A673 (cell line): ENCODE results near the gene PBRM1. TPM values are rescaled to one million over a fixed set of nuclear protein-coding genes. Genes with fewer than 3 reads are reported as not detected.

Experiments used
- BruUV-seq: library from RNA; stranded (reverse); fragments of 400-500 nt; replicated peaks from 2 replicates; lab custom pipeline; 2021; lab: Mats Ljungman, UMichigan
- CTCF ChIA-PET: fragments of 300-600 bp; sonication (Branson Sonifier 250); formaldehyde crosslinking; loops from one replicate; lab custom pipeline; 2022; ENCODE audit warnings: antibody characterized with exemption; lab: Charles Lee
- POLR2A ChIA-PET: fragments of 300-600 bp; sonication (Branson Sonifier 250); formaldehyde crosslinking; loops from one replicate; lab custom pipeline; 2022; ENCODE audit warnings: antibody characterized with exemption; ENCODE audit not compliant: low non-redundant PET; lab: Charles Lee
- DNase-seq: peaks from one replicate; pipeline ENCODE4 v3.0.0-alpha.2; 2015; ENCODE audit warnings: low spot score
- H3K27ac ChIP-seq: fragments of 200-600 bp; sonication (generic); 2 replicates; pipeline ENCODE4 v1.5.1; 2016; ENCODE audit warnings: mixed run types, low read depth, mild to moderate bottlenecking, mixed read lengths, antibody characterized with exemption, low read length; ENCODE audit not compliant: poor library complexity, severe bottlenecking
- H3K27me3 ChIP-seq: fragments of 200-600 bp; sonication (generic); replicated peaks from 2 replicates; pipeline ENCODE4 v1.6.1; 2017; ENCODE audit warnings: mixed run types, low read depth, mild to moderate bottlenecking, mixed read lengths, antibody characterized with exemption, low read length; ENCODE audit not compliant: insufficient read depth, poor library complexity
- H3K36me3 ChIP-seq: fragments of 200-600 bp; sonication (generic); 2 replicates; pipeline ENCODE4 v1.6.1; 2016; ENCODE audit warnings: mixed run types, mild to moderate bottlenecking, mixed read lengths, antibody characterized with exemption, low read length; ENCODE audit not compliant: insufficient read depth, poor library complexity, severe bottlenecking
- H3K4me1 ChIP-seq: fragments of 200-600 bp; sonication (generic); 2 replicates; pipeline ENCODE4 v1.6.1; 2017; ENCODE audit warnings: mixed run types, mild to moderate bottlenecking, mixed read lengths, antibody characterized with exemption, low read length; ENCODE audit not compliant: insufficient read depth, poor library complexity, severe bottlenecking
- H3K4me3 ChIP-seq: fragments of 200-600 bp; sonication (generic); 2 replicates; pipeline ENCODE4 v1.5.1; 2016; ENCODE audit warnings: low read depth, mixed run types, mild to moderate bottlenecking, mixed read lengths, low read length; ENCODE audit not compliant: poor library complexity, severe bottlenecking
- H3K9me3 ChIP-seq: fragments of 200-600 bp; sonication (generic); 2 replicates; pipeline ENCODE4 v1.6.1; 2016; ENCODE audit warnings: mixed run types, low read depth, mild to moderate bottlenecking, mixed read lengths, antibody characterized with exemption, low read length; ENCODE audit not compliant: poor library complexity, severe bottlenecking
- CTCF ChIP-seq: fragments of 300-800, 200-600 bp; sonication (generic); conservative IDR thresholded peaks from 2 replicates; pipeline ENCODE4 v1.5.1; 2017; ENCODE audit warnings: low read depth, mild to moderate bottlenecking, antibody characterized with exemption, low read length, moderate library complexity, mixed read lengths
- EZH2 ChIP-seq: fragments of 200-600 bp; sonication (generic); IDR thresholded peaks from 2 replicates; pipeline ENCODE4 v1.6.1; 2017; ENCODE audit warnings: borderline replicate concordance, low read depth, mild to moderate bottlenecking, mixed read lengths, antibody characterized with exemption, low read length; ENCODE audit not compliant: poor library complexity, severe bottlenecking
- intact Hi-C: fragments of 100-400 bp; cut with micrococcal nuclease; formaldehyde crosslinking; loops from one replicate; pipeline ENCODE4 v1.10.0; 2022; ENCODE audit not compliant: unreplicated experiment
- total RNA-seq: library from RNA; stranded (reverse); gene quantifications from 2 replicates; pipeline ENCODE4 v1.2.3, GENCODE V29; 2021

The PBRM1 gene
- total RNA-seq, 1 experiment from 2014 or later = 65.0 TPM

GRCh38 chr3:52558436-52558835 lies 127.3 kb downstream of the PBRM1 start:
- no peaks in the 10 kb centered on the region for H3K4me1 ChIP-seq
- no peak for DNase-seq
- H3K27me3 ChIP-seq = no peaks in the 10 kb centered on the region
- H3K36me3 ChIP-seq = peaks cover 17% of the 10 kb centered on the region
- TF ChIP-seq CTCF (no peak), EZH2 (no peak)
- POLR2A ChIA-PET = no interaction called here
- CTCF ChIA-PET = no interaction called here
- intact Hi-C loops = no loop called here
- H3K27ac ChIP-seq = no peak overlapping the region
- BruUV-seq = no TSS peak
- H3K9me3 ChIP-seq = no peaks in the 10 kb centered on the region
- H3K4me3 ChIP-seq = no peak overlapping the region

GRCh38 chr3:52557011-52557960 lies 128.4 kb downstream of the PBRM1 start:
- intact Hi-C loops = no loop called here
- Histone ChIP-seq H3K9me3 (no peaks in the 10 kb centered on the region), H3K4me3 (no peak overlapping the region), H3K4me1 (no peaks in the 10 kb centered on the region), H3K36me3 (peaks cover 17% of the 10 kb centered on the region), H3K27me3 (no peaks in the 10 kb centered on the region), H3K27ac (no peak overlapping the region)
- DNase-seq = no peak
- ChIA-PET POLR2A (no interaction called here), CTCF (no interaction called here)
- BruUV-seq = no TSS peak
- no peak for TF ChIP-seq EZH2
- TF ChIP-seq CTCF = no peak

GRCh38 chr3:52555056-52555455 lies 130.7 kb downstream of the PBRM1 start:
- ChIA-PET CTCF (no interaction called here), POLR2A (no interaction called here)
- H3K9me3 ChIP-seq = no peaks in the 10 kb centered on the region
- H3K27ac ChIP-seq = no peak overlapping the region
- H3K4me3 ChIP-seq = no peak overlapping the region
- DNase-seq = no peak
- H3K36me3 ChIP-seq = peaks cover 17% of the 10 kb centered on the region
- H3K27me3 ChIP-seq = no peaks in the 10 kb centered on the region
- no peaks in the 10 kb centered on the region for H3K4me1 ChIP-seq
- TF ChIP-seq EZH2 (no peak), CTCF (no peak)
- no TSS peak for BruUV-seq
- intact Hi-C loops = no loop called here
